PC-3 (cell line): Measurements from ENCODE around the gene WDFY4.
"Not testable (repeated sequence)": the region's sequence is repeated elsewhere in the genome, so short reads cannot be mapped to it uniquely, and the experiment has no call there.

Experiments used
- CTCF ChIP-seq: fragments of 300-600 bp; sonication (generic); conservative IDR thresholded peaks from 2 replicates; pipeline ENCODE4 v1.5.1; 2017; ENCODE audit warnings: antibody characterized with exemption, low read depth, mild to moderate bottlenecking, low read length
- EZH2 ChIP-seq: fragments of 300-600 bp; sonication (generic); IDR thresholded peaks from one replicate; pipeline ENCODE4 v1.6.1; 2017; ENCODE audit warnings: antibody characterized with exemption, mild to moderate bottlenecking, low read length; ENCODE audit not compliant: unreplicated experiment
- EZH2phosphoT487 ChIP-seq: fragments of 300-600 bp; sonication (generic); IDR thresholded peaks from 2 replicates; pipeline ENCODE4 v1.6.1; 2018; ENCODE audit warnings: mild to moderate bottlenecking, antibody characterized with exemption, low read length, borderline replicate concordance

GRCh38 chr10:48641099-48641690 lies 43.5 kb upstream of the WDFY4 start:
- TF ChIP-seq CTCF, EZH2, EZH2phosphoT487: not testable (repeated sequence)
